ENCODE data around the gene ZNF678. TPM values are rescaled to one million over a fixed set of nuclear protein-coding genes. Genes with fewer than 3 reads are reported as not detected.

The ZNF678 gene
- 5.3 and 5.7 TPM in 2 replicates for polyA plus RNA-seq (2014; cell fraction: cytosol; rRNA removed)
- 4.9 and 7.5 TPM in 2 replicates for polyA plus RNA-seq (2014; cell fraction: nucleus; rRNA removed)

- DNase-seq (ENCODE audit: low spot score): peak; percentile 97
Observed at GRCh38 chr1:227563324-227564201, at the start of gene ZNF678. Gene ZNF678 (plus strand): TSS chr1:227563556. CDS start chr1:227650992, 87,436 bp downstream.

DNA sequence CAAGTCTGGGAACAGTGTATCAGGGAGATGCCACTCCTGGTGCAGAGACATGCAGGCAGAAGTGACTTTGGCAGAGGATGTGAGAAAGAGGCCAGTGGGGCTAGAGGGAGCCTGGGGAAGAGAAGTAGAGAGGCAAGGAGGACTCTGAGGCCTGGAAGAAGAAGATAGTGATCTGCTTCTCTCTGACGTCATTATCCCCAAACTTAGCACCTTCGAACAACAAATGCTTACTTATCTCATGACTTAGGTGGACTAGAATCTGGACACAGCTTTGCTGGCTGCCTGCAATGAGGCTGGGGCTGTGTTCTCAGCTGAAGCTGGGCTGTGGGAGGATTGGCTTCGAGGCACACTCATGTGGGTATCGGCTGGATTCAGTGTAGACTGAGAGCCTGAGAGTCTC, 44.5 kb upstream of the ZNF678 start:
- DNase-seq (ENCODE audit: low spot score): no peak

DNA sequence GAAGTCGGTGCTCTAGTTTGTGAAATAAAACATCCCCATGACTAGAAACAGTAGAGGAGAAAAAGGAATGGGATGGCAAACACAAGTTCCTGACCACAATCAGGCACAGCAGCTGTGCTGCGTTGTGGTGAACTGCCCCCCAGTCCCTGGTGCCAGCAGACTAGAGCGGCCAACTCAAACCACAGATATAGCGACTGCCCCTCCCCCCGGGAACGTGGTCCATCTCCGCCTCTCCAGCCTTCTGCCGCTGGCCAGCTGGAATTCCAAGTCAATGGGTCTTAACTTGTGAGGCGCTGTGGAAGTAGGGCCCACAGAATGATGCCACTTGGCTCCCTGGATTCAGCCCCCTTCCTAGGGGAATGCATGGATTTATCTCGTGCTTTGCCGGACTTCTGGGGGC, 41.6 kb upstream of the ZNF678 start:
- DNase-seq (ENCODE audit: low spot score): no peak

DNA sequence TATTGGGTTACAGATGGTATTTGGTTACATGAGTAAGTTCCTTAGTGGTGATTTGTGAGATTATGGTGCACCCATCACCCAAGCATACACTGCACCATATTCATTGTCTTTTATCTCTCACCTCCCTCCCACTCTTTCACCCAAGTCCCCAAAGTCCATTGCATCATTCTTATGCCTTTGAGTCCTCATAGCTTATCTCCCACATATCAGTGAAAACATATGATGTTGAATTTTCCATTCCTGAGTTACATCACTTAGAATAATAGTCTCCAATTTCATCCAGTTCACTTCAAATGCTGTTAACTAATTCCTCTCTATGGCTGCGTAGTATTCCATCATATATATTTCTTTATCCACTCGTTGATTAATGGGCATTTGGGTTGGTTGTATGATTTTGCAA, 36.8 kb upstream of the ZNF678 start:
- DNase-seq (ENCODE audit: low spot score): no peak

DNA sequence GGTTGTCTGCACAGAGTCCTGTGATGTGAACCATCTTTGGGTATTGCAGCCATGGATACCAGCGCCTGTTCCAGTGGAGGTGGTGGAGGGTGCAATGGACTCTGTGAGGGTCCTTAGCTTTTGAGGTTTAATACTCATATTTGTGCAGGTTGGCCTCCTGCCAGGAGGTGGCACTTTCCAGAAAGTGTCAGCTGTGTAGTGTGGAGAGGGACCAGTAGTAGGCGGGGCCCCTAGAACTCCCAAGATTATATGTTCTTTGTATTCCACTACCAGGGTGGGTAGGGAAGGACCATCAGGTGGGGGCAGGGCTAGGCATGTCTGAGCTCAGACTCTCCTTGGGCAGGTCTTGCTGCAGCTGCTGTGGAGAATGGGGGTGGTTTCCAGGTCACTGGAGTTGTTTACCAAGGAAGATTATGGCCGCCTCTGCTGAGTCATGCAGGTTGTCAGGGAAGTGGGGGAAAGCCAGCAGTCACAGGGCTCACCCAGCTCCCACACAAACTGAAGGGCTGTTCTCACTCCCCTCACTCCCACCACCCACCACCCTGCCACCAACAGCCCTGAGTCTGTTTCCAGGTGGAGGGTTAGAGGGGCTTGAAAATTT, 31.2 kb upstream of the ZNF678 start:
- DNase-seq (ENCODE audit: low spot score): no peak

DNA sequence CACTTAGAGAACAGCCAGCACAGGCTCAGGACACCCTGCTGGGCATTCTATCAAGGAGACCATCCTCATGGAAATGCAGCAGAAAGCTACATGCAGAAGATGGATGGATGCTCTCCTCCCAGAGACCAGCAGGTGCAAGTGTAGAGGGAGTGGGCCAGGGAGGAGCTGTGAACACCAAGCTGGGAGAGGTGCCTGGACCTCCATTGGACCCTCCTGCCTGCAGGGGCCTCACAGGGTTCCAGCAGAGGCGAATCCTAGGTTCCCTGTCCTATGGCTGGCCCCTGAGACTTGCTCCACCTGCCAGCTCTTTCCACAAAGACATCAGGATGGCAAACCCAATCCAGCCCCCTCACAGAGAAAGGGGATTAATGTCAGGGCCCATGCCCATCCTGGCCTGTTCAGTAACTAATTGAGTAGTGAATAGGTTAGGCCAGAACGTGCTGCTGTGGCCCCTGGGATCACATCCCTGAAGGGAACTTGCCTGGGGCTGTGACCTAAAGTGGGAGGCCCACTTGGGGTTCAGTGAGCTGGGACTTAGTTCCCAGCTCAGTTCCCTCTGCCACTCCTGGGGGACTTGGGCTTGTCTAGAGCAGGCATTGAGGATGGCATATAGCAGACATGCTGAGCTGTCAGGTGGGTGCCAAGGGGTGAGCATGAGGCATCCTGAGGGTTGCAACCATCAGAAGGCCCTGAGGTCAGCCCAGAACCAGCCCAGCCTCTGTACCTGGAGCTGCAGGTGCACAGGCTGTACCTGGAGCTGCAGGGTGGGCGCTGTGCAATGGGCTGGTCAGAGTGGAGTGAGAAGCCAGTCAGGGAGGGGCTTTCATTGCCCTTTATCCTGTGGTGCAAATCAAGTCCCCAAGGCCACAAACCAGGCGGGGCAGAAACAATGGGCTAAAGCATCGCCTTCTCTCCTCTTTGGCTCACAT, 22.9 kb upstream of the ZNF678 start:
- no peak for DNase-seq (ENCODE audit: low spot score)

DNA sequence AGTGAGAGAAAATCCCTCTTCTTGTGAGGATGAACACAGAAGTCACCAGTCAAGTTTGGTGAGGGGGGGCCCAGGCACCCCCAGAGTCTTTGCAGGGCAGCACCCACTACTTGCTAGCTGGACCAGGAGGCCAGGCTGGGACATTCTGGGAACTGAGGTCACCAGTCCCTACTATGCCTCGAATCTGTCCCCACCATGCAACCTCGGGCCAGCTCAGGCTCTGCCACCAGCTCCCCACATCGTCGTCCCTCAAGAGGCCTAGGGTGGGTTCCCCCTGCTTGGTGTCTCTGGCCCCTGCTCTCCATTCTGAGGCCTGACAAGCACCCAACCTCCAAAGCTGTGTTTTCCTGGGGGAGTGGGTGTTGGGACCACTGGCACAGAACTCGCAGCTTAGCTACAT, 22.2 kb upstream of the ZNF678 start:
- DNase-seq (ENCODE audit: low spot score): no peak

GRCh38 chr1:227541796-227542152, 21.6 kb upstream of the ZNF678 start:
- DNase-seq (ENCODE audit: low spot score): peak; percentile 43

DNA sequence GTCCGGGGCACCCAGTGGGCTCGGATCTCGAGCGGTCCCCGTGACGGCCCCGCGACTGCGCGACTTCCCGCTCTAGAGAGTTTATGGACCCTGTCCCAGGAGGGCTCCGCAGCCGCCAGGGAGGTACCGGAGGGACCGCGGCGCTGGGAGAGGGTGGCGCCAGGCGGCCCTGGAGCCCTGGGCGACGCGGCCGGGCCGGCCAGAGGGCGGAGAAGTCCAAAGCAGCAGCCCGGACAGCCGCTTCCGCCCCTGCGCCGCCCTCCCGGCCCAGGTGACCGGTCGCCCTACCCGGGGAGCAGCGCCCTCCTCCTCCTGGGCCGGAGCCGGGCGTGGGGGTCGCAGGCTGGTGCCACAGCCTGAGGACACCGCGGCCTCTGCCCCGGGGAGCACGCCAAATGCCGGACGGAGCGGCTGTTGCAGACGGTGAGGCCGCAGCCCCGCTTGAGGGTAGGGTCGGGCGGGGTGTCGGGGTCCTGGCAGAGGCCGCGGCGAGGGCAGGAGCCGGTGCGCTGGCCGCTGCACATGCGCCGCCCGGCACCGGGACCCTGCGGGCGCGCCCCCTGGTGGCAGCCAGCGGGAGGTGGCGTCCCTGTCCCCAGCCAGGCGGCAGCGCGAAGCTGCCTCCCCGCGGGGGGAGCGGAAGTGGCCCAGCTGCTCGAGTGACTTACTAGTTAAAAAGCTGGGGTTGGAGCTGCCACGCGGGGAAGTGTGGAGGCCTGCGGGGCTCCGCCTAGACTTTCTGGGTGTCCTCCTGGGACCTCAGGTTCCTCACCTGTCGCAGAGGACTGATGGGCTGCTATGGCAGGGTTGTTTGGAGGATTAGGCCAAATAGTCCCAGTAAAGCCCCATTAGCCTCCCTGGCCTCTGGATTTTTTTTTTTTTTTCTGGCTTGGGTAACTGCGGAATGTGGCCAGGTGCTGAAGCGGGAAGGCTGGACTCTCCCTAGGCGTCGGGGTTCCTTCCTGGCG, 20.9 kb upstream of the ZNF678 start:
- DNase-seq (ENCODE audit: low spot score): peak; percentile 78

DNA sequence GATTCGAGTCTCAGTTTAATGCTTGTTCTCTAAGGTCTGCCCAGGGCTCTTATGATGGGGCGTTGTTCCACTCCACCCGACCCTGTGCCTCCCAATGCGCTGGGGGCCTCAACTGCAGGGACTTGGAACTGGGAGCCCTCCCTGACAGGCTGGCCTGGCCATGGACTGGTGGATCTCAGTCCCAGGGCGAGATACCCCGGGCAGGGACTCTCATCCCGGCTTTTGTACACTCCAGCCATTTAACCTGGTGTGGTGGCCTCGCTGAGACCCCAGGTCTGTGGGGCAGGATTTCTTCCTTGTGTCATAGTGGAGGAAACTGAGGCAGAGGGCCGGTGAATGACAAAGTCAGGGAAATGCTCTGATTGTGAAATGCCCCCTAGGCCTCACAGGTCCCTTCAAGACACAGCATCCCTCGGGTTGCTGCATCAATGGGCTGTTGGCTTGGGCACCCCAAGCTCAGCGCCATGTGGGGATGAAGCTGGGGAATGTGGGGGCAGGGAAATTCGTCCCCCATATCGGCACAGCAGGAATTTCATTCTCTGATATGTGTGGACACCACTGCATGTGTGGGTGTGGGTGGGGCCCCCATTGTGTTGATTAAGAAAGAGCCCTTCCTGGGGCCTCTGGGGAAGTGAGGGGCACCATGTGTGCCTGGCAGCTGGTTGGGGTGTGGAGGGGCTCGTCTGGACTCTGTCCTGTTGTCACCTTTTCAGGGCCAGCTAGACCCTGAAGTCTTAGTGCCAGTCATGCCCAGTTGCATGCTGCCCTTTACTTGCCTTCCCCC, 19.9 kb upstream of the ZNF678 start:
- DNase-seq (ENCODE audit: low spot score): no peak

GRCh38 chr1:227544067-227545050, 19.0 kb upstream of the ZNF678 start:
- no peak for DNase-seq (ENCODE audit: low spot score)

DNA sequence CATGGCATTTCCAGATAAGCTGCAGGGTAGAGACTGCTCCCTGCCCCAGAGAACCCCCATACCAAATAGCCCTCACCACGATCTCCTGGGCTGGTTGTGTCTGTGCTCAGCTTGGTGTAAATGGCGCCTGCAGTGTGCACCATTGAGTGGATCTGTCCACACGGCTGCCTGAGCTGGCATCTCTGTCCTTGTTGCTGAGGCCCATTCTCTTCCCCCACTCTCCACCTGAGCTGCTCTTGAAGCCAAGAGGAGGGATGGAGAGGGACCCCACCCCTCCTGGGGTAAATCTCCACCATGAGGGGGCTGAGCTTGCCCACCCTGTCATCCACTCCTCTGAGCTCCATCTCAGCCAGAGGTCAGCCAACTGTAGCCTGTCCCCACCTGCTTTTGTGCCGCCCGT, 18.0 kb upstream of the ZNF678 start:
- DNase-seq (ENCODE audit: low spot score): no peak

DNA sequence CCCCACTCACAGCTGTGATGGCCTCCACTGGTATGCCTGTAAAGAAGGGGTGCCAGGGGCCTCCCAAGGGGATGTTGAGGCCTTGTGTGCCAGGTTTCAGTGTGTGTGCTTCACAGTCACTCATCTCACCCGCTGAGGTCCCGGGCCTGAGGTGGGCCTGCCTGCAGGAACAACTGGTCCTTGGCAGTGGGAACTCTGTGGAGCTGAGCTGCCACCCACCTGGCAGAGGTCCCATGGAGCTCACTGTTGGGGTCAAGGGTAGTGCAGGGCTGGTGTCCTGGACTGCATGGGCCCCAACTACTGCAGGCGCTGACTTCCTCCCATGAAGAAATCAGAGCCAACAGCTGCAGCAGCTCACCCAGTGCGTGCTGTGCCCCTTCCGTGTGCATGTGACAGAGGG, 17.3 kb upstream of the ZNF678 start:
- DNase-seq (ENCODE audit: low spot score): no peak

DNA sequence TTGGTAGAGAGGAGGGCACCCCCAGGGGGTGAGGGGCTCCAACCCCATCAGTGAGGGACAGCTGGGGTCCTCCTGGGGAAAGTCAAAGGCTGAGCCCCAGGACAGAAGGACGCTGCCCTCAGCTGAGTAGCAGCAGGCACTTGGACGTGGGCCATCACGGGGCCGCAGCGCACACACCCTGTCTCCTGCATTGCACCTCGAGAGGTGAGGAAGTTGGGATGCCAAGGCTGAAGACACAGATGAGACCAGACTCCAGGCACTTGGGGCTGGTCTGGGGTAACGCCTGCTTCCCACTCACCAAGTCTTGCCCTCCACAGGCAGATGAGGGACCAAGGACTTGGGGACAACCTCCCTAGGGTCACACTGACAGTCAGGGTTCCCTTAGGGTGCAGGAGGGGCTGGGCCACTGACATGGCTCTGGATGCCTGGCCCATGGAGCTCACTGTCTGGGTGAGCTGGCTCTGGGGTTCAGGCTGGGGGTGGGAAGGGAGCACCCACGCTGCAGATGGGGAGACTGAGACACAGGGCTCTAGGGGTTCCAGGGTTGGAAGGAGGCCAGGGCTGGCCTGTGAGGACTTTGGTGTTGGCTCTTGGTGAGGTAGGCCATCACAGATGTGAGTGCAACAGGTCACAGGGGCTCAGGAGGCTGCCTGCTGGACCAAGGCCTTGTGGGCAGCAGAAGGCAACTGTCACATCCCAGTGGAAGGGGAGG, 16.6 kb upstream of the ZNF678 start:
- no peak for DNase-seq (ENCODE audit: low spot score)

DNA sequence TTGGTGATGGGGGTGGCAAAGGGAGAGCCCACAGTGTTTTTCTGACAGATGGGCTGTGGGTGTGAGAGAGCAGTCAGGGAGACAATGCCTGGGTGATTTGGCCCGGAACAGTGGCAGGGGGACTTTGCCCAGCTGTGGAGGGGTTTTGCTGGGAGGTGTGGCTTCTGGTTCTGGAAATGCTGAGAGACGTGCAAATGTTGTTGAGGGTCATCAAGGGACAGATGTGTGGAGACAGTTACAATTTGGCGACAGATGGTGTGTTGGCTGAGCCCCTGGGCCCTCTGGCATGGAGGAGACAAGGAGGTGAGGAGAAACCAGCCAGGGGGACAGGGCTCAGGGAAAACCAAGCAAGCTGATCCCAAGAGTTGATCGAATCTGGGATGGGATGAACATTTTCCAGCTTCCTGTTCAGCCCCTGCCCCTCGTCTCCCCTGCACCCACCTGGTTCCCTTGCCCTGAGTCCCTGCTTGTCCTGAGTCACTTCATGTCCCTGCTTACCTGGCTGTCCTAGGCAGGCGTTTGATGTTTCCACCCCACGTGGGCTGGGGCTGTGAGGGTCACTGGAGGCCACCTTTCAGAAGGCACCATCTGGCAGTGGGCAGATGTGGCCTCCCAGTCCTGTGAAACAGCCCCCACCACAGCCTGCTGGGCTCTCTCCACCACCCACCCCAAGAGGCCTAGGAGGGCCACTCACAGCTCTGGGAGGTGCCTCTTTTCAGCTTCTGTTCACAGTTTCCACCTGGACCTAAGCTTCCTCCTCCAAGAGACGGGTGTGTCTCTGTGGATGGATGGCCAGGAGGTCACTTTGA, 15.8 kb upstream of the ZNF678 start:
- no peak for DNase-seq (ENCODE audit: low spot score)

- DNase-seq (ENCODE audit: low spot score): no peak
Observed at GRCh38 chr1:227548119-227548397, 15.3 kb upstream of the ZNF678 start.

DNA sequence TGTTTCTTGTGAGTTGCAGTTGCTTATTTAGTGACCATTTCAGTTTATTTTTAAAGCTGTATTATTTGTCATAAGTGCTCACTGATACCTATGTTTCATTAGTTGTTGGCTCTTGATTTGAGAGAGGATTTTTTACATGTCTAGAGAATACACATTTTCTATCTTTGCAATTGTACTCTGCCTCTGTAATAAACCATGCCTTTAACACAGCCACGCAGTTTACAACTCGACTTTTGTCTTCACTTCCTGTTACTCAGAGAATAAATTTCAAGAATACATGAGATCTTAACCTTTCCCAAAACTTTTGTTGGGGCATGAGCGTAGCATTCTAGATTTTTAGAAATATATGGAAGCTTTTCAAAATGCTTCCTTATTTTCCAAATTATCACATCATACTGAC, 14.9 kb upstream of the ZNF678 start:
- DNase-seq (ENCODE audit: low spot score): no peak
